Amygdala (tissue), 56 donors: ENCODE data around the gene NKD2.
"Not testable (repeated sequence)": the region's sequence is repeated elsewhere in the genome, so short reads cannot be mapped to it uniquely, and the experiment has no call there.

Experiments
- DNase-seq, 56 donors: peaks; one replicate each; lab custom pipeline; 2025; lab: John Stamatoyannopoulos, UW

The NKD2 gene, protein sequence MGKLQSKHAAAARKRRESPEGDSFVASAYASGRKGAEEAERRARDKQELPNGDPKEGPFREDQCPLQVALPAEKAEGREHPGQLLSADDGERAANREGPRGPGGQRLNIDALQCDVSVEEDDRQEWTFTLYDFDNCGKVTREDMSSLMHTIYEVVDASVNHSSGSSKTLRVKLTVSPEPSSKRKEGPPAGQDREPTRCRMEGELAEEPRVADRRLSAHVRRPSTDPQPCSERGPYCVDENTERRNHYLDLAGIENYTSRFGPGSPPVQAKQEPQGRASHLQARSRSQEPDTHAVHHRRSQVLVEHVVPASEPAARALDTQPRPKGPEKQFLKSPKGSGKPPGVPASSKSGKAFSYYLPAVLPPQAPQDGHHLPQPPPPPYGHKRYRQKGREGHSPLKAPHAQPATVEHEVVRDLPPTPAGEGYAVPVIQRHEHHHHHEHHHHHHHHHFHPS

GRCh38 chr5:1008451-1009358, at the start of gene NKD2:
Gene NKD2, plus strand, starts transcription at chr5:1008802. Its CDS starts 256 bp downstream, at chr5:1009058.
- no peak for DNase-seq

DNA sequence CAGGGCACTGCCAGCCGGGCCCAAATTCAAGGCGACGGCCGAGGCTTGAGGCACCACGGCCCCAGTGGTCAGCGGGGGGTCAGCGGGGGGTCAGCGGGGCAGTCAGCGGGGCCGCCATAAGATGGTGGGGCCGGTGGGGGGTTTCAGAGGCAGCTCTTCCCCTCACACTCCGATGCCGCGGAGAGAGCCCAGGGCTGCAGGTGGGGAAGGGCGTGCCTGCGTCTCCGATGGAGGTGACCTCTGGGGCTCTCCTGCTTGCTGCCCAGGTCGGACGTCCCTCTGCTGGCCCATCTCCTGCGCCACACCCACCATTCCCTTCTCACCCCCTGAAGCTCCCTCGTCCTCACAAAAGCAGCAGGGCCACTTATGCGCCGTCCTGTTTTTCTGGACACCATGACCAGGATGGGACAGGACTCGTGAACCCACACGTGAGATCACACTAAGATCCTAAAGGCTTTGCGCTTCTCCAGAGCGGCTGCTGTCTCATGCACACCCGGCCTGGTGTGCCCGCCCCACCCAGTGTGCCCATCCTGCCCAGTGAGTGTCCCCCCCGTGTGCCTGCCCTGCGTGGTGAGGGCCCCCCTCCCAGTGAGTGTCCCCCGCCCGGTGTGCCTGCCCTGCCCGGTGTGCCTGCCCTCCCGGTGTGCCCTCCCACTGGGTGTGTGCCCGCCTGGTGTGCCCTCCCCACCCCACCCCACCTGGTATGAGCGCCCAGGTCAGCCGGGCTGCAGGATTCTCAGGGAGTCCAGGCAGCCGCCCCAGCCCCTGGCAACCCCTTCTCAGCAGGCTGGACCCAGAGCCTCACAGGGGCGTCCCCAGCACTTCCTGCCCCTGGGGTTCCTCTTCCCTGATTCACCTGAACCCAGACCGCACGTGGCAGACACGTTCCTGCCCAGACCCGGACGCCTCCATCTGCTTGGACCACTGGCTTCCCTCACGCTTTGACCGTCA, 48.7 kb upstream of the NKD2 start:
- no peak for DNase-seq

DNA sequence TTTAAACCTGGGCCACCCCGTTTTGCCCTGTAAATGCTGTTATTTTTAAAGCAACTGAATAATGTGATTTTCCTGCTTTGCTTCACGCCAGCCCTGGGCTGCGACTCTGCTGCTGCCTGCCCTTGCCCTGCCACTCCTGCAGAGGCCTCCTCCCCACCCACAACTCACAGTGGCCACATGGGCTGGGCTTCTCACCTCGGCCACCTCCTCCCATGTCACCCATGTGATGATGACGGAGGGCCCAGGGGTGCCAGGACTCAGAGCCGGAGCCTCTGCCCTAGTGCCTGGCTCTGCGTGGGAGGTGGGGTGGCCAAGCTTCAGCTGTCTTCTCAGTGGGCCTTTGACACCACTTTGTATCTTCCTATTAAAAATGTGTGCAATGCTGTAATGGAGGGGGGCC, 48.1 kb upstream of the NKD2 start:
- DNase-seq, result no peak

DNA sequence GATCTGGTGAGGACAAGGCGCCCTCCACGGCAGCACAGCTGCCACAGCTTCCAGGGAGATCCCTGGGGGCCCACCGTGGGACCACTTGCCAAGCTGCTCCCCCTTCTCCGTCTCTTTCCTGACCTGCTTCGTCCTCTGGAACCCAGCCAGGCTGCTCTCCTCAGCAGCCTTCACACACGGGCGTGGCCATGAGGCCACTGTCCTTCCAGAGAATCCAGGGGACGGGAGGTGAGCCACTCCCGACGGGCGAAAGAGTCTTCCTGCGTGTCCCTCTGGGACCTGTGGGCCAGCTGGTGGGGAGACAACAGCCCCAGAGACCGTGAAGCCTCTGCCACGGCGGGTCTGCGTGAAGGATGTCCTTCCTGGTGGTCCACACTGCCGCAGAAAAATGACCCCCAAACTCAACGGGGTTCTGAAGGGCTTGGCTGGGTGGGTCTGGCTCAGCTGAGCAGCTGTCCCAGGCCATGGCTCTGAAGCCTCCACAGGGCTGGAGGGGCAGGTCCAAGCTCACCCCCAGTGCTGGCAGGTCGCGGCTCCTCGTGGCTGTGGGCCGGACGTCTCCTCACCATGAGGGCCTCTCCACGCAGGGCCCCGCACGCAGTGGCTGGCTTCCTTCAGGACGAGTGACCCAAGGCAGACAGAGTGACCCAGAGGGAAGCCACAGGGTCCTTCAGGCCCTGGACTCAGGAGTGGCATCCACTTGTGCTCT, 47.4 kb upstream of the NKD2 start:
- no peak for DNase-seq

- DNase-seq, result no peak
These were observed 46.8 kb upstream of the NKD2 start for GRCh38 chr5:961711-962240.

DNA sequence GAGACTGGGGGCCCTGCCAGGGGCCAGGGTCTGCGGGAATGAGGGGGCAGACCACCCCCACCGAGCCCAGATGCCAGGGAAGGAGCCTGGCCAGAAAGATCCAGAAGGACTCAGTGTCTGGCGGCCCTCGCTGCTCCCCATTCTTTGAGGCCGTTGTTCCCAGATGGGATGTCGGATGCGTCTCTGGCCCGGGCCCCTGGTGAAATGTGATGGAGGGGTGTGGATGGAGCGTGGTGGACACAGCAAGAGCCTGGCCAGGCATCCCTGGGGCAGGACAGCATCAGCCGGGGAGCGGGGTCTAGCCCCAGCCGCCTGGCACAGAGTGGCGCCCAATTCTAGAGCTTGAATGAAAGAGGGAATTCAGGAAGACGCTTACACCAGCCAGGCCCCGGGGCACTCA, 46.2 kb upstream of the NKD2 start:
- no peak for DNase-seq

GRCh38 chr5:962801-963200, 45.8 kb upstream of the NKD2 start:
- DNase-seq, result no peak

DNA sequence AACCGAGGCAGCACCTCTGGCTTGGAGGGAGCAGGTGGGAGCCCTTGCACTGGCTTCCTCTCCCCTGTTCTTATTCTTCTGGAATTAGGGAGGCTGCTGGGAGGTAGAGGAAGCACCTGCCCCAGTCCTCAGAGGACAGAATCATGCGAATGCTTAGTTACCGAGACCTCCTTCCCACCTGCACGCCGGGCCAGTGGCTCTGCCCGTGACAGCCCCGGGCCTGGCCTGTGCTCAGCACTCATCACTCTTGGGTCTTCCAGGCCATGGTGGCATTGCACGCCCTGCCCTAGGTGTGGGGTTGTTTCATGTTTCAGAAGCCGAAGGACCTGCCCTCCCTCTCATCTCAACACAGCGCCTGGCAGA, 45.3 kb upstream of the NKD2 start:
- no peak for DNase-seq

GRCh38 chr5:963673-964531, 44.7 kb upstream of the NKD2 start:
- DNase-seq, result no peak

GRCh38 chr5:964821-965220, 43.8 kb upstream of the NKD2 start:
- no peak for DNase-seq

DNA sequence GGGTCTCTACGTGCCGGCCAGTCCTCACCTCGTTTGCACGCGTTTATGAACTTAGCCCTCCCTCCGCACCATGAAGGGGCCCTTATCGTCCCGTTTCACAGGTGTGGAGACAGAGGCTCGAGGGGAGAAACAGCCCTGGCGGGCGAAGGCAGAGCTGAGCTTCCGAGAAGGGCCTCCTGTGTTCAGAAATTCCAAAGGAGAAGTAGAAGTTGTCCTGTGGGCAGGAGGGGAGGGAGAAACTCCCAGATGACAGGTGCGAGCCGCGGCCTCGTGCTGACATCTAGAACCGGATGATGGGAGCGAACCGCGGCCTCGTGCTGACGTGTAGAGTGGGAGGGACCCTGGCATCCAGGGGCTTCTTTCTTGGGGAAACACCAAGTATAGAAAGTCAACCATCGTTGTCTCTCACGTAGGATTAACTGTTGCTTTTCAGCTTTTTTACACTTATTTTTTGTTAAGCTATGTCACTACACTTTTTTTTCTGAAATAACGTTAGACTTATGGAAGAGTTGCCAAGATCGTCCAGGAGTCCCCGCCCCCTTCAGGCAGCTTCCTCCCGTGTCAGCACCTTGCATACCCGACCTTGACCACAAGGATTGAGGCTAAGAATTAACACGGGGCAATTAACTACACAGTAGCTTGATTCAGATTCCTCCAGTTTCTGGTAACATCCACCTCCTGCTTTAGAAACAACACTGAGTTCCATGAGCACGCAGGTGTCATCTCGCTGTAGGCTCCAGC, 42.8 kb upstream of the NKD2 start:
- DNase-seq, result no peak

GRCh38 chr5:966345-966710, 42.3 kb upstream of the NKD2 start:
- no peak for DNase-seq

GRCh38 chr5:966941-967340, 41.7 kb upstream of the NKD2 start:
- no peak for DNase-seq

GRCh38 chr5:968881-969280, 39.7 kb upstream of the NKD2 start:
- DNase-seq, result no peak

DNA sequence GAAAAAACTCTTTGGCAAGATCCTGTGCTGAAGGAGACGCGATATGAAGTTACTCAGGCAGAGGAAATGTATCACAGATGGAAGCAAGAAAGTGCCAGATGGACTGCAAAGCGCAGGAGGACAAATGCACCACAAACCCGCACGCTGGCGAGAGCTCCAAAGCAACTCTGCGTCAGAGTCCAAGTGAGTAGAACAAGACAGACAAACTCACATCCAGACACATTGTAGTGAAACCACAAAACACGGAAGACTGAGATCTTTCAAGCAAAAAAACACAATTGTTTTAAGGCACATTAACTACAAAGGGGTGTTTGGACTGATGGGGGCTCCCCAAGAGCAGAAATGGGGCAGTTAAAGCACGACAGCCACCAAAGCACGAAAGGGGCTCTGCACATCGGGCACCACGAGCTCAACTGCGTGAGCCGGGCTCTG, 39.2 kb upstream of the NKD2 start:
- peak in 4 of 56 donors; percentile 15 to 30 (median 24) for DNase-seq

- not testable (repeated sequence) for DNase-seq
These were observed 36.0 kb upstream of the NKD2 start for GRCh38 chr5:972575-972974.

GRCh38 chr5:976849-977751, 31.5 kb upstream of the NKD2 start:
- DNase-seq, result no peak
